HUES6 (cell line): ENCODE results near the gene ARID1B.
"Not testable (repeated sequence)": the region's sequence is repeated elsewhere in the genome, so short reads cannot be mapped to it uniquely, and the experiment has no call there.

ENCODE experiments used
- H3K27ac ChIP-seq: 2 replicates; pipeline ENCODE4 v1.7.0; 2013; ENCODE audit warnings: low read depth, mild to moderate bottlenecking, low read length, inconsistent platforms
- H3K27me3 ChIP-seq: 2 replicates; pipeline ENCODE4 v1.6.1; 2013; ENCODE audit warnings: low read length; ENCODE audit not compliant: control insufficient read depth, insufficient read depth
- H3K36me3 ChIP-seq: 2 replicates; pipeline ENCODE4 v1.6.1; 2013; ENCODE audit warnings: low read length; ENCODE audit not compliant: control insufficient read depth, insufficient read depth
- H3K4me1 ChIP-seq: 2 replicates; pipeline ENCODE4 v1.6.1; 2013; ENCODE audit warnings: low read length; ENCODE audit not compliant: control insufficient read depth, insufficient read depth
- H3K4me3 ChIP-seq: 2 replicates; pipeline ENCODE4 v1.5.1; 2013; ENCODE audit warnings: low read depth, low read length
- H3K9ac ChIP-seq: one replicate; pipeline ENCODE4 v1.6.1; 2013; ENCODE audit warnings: mild to moderate bottlenecking, low read length
- H3K9me3 ChIP-seq: 2 replicates; pipeline ENCODE4 v1.6.1; 2013; ENCODE audit warnings: low read depth, low read length; ENCODE audit not compliant: control insufficient read depth, insufficient read depth

ARID1B gene

DNA sequence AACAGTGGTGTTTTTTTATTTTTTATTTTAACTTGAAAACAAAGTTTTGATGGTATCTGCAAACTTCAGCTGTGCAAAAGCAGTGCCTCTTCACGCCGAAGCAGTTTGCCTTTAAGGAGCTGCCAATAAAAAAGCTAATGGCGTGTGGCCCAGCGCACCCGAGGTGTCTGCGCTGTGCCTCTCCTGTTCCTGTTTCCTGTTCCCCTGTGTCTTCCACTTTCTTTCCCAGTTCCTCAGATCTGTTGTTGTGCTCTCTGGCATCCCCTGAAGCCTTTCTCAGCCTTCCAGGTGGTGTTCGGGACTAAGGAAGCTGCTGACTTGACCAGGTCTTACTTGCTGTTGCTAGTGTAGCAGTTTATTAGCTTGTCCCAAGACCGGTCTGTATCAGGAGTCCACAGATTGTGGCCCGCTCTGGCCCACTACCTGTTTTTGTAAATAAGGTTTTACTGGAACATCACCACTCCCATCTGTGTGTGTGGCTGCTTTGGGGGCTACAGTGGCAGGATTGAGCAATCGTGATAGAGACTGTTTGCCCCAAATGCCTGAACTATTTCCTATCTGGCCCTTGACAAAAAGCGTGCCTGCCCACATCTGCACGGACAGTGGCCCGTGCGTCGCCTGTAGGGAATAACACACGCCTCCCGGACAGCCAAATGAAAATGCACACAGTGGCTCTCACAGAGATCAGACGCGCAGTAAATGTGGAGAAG, 367.8 kb downstream of the ARID1B start:
- Histone ChIP-seq H3K4me3 (no peak overlapping the region), H3K36me3 (peaks cover 12% of the 10 kb centered on the region), H3K4me1 (peaks cover 19% of the 10 kb centered on the region), H3K27me3 (no peaks in the 10 kb centered on the region), H3K9me3 (no peaks in the 10 kb centered on the region), H3K27ac (no peak overlapping the region), H3K9ac (no peak overlapping the region)

DNA sequence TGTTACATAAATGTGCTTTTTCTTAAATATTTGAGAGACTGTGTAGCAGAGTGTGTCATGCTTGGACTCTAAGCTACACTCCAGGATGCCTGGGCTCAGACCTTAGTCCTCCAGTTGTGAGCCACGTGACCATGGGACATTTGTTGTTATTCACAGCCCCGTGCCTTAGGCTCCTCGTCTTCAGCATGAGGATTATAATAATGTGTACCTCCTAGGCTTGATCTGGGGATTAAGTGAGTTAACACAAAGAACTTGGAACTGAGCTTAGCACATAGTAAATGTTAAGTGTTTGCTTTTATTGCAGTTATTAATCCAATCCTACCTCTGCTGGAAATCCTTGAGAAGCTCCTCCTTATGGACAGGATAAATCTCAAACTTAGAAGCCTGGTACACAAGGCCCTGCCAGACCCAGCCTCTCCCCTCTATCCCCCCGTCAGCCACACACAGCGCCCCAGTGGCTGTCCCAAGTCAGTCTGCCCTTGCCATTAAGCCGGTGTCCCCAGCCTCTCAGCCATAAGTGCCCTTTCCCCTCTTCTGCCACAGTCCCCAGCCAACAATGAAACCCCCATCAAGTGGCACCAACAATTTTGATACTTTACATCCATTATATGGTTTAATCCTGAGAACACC, 368.6 kb downstream of the ARID1B start:
- Histone ChIP-seq H3K27ac (no peak overlapping the region), H3K4me1 (peaks cover 19% of the 10 kb centered on the region), H3K27me3 (no peaks in the 10 kb centered on the region), H3K9me3 (no peaks in the 10 kb centered on the region), H3K4me3 (no peak overlapping the region), H3K9ac (no peak overlapping the region), H3K36me3 (peaks cover 17% of the 10 kb centered on the region)

DNA sequence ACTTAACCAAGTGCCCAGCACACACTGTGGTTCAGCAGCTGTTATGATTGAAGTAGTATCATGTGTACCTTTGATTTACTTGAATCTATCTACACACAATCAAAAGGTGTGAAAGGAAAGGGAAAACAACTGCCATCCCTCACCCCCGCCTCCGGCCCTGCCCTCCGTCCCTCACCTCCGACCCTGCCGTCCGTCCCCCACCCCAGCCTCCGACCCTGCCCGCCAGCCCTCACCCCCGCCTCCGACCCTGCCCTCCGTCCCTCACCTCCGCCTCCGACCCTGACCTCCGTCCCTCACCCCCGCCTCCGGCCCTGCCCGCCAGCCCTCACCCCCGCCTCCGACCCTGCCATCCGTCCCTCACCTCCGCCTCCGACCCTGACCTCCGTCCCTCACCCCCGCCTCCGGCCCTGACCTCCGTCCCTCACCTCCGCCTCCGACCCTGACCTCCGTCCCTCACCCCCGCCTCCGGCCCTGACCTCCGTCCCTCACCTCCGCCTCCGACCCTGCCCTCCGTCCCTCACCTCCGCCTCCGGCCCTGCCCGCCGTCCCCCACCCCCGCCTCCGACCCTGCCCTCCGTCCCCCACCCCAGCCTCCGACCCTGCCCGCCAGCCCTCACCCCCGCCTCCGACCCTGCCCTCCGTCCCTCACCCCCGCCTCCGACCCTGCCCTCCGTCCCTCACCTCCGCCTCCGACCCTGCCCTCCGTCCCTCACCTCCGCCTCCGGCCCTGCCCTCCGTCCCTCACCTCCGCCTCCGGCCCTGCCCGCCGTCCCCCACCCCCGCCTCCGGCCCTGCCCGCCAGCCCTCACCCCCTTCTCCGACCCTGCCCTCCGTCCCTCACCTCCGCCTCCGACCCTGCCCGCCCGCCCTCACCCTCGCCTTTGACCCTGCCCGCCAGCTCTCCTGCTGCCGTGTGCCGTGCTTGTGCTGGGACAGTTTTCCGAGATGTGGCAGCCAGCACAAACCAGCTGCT, 370.2 kb downstream of the ARID1B start:
- Histone ChIP-seq H3K36me3 (peaks cover 18% of the 10 kb centered on the region), H3K4me1 (peaks cover 19% of the 10 kb centered on the region)
- H3K9me3 ChIP-seq, H3K4me3 ChIP-seq, H3K27me3 ChIP-seq, H3K9ac ChIP-seq, H3K27ac ChIP-seq: not testable (repeated sequence)

DNA sequence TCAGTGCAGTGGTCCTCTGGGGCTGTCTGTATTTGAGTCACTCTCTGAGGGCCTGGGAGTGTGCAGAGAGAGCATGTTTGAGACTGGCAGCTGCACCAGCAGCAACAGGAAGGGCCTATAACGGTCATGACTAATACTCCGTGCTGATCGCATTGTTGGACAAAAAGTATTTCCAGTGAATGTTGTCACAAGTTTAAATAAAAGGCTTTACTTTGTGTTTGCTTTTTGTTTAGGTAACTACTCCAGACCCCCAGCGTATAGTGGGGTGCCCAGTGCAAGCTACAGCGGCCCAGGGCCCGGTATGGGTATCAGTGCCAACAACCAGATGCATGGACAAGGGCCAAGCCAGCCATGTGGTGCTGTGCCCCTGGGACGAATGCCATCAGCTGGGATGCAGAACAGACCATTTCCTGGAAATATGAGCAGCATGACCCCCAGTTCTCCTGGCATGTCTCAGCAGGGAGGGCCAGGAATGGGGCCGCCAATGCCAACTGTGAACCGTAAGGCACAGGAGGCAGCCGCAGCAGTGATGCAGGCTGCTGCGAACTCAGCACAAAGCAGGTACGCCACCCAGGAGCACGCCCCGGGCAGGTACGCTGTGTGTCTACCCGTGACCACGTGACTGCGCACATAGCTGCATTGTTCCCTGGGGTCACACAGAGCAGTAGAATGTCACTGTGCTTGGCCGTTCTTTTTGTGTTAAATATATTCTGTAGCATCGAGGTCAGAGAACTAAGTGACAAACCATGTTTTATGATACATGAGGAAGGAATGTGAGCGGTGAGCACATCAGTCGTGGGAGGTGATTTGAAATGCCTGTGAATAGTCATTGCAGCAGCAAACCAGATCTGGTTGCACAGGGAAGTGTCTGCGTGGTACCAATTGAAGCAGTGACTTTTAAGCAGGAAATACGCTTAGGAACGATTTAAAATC, 371.5 kb downstream of the ARID1B start:
- H3K36me3 ChIP-seq, result peaks cover 18% of the 10 kb centered on the region
- no peak overlapping the region for H3K9ac ChIP-seq
- H3K27me3 ChIP-seq, result no peaks in the 10 kb centered on the region
- no peak overlapping the region for H3K27ac ChIP-seq
- H3K4me3 ChIP-seq, result no peak overlapping the region
- no peaks in the 10 kb centered on the region for H3K9me3 ChIP-seq
- H3K4me1 ChIP-seq, result peaks cover 19% of the 10 kb centered on the region

DNA sequence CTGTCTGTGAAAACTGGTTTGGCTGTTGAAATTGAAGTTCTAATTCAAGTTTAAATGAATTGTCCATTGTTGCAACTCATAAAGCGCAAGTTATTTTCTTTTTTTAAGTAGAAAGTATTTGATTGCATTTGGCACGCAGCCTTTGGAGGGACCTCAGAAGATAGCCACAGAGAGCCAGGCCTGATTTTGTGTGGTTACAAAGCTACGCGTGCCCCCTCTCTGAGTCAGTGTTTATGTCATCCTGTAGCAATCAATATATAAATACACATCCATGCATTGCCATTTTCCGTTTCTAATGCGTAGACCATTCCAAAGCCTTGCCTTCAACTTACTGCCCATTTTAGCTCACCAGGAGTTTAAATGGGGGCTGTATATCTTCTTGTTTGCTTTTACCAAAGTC, 372.9 kb downstream of the ARID1B start:
- Histone ChIP-seq H3K27me3 (no peaks in the 10 kb centered on the region), H3K9ac (no peak overlapping the region), H3K27ac (no peak overlapping the region), H3K9me3 (no peaks in the 10 kb centered on the region), H3K36me3 (peaks cover 18% of the 10 kb centered on the region), H3K4me3 (no peak overlapping the region), H3K4me1 (peaks cover 8% of the 10 kb centered on the region)

DNA sequence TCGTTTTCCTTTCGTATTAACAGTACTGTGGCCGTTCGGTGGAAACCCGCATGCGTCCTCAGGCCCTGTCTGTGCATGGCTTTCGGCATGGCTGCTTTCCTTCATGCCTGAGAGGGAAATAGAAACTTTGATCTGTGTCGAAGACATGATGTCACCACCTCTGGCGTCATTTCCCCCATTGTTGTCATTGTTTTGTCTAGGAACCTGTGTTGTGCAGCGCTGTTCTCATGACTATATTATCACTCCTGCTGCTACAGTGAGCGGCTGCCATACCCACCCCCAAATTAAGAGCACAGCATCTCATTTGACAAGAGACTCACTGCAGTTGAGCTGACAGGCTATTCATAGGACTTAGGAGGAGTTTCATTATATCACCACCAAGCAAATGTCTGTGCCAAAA, 373.9 kb downstream of the ARID1B start:
- no peaks in the 10 kb centered on the region for H3K9me3 ChIP-seq
- peaks cover 11% of the 10 kb centered on the region for H3K4me1 ChIP-seq
- H3K9ac ChIP-seq, result no peak overlapping the region
- H3K4me3 ChIP-seq, result no peak overlapping the region
- H3K36me3 ChIP-seq, result peaks cover 18% of the 10 kb centered on the region
- no peak overlapping the region for H3K27ac ChIP-seq
- no peaks in the 10 kb centered on the region for H3K27me3 ChIP-seq

DNA sequence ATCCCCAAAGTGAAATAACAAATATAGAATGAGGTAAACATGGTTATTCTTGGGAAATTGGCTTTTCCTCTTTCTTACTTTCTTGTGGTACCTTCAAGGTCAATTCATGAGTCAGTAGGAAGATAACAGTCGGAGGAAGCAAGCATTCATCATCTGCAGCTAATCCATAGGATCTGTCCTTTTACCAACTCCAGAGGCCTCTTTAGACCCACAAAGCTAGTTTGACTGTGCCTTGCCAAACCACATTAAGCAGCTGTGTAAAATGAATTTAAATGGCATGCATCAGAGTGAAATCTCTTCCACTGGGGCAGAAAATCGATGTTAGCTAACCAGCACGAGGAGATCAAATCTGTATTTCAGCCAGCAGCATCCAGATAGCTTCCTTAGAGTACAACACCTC, 374.8 kb downstream of the ARID1B start:
- Histone ChIP-seq H3K27ac (no peak overlapping the region), H3K9ac (no peak overlapping the region), H3K4me3 (no peak overlapping the region), H3K4me1 (peaks cover 11% of the 10 kb centered on the region), H3K9me3 (no peaks in the 10 kb centered on the region), H3K27me3 (no peaks in the 10 kb centered on the region), H3K36me3 (peaks cover 22% of the 10 kb centered on the region)

DNA sequence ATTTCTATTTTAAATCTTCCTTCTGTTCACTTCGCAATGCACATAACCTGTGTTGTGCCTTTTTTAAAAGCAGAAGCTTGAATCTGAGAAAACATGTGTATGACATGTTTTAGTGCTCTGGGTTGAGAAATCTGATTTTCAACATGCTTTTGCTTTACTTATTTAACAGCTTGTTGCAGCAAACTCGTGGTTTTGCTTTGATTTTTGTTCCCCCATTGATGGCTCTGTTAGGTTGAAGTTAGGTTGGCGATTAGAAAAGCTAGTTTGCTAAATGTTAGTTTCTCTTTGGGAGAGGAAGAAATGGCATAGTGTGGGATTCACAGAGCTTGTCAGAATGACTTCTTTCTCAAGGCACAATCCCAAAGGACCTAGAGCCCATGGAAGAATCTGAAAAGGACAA, 375.4 kb downstream of the ARID1B start:
- Histone ChIP-seq H3K4me3 (no peak overlapping the region), H3K9me3 (no peaks in the 10 kb centered on the region), H3K36me3 (peaks cover 22% of the 10 kb centered on the region), H3K27me3 (no peaks in the 10 kb centered on the region), H3K4me1 (peaks cover 11% of the 10 kb centered on the region), H3K9ac (no peak overlapping the region), H3K27ac (no peak overlapping the region)

DNA sequence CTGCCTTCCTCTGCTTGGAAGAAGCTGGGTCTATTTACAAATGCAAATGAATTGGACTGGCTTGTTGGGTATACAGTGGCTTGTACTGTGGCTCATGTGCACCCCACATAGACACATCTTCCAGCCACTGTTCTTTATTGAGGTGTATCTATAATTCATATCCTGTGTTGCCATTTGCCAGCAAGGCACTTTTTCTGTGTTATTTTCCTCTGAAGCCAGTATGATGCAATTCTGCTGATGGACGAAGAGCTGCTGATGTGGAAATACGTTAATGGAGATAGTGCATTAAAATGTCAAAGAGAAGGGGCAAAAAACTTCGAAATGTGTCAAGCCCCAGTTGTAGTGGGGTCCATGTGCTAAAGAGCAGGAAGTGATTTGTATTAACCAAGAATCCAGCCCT, 378.6 kb downstream of the ARID1B start:
- Histone ChIP-seq H3K27me3 (no peaks in the 10 kb centered on the region), H3K36me3 (peaks cover 6% of the 10 kb centered on the region), H3K4me3 (no peak overlapping the region), H3K27ac (no peak overlapping the region), H3K9ac (no peak overlapping the region), H3K4me1 (peaks cover 18% of the 10 kb centered on the region), H3K9me3 (no peaks in the 10 kb centered on the region)

DNA sequence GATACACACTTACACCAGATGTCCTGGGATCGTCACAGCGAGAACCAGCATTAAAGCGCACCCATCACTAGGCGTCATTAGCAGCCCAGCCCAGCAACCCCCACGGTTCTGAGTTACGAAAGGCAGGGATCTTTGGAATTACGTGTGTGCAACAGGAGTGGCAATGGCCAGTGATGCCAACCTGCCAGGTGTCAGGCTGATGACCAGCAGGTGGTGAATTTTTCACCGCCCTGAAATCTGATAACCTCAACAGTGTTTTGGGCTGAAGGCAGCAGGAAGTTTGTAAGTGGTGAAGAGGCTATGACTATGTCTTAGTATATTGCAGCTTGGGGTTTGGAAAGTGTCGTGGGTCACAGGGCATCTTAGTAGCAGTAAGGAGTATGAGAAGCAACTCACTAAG, 380.1 kb downstream of the ARID1B start:
- H3K27ac ChIP-seq, result no peak overlapping the region
- peaks cover 18% of the 10 kb centered on the region for H3K4me1 ChIP-seq
- 0 out of 2 replicates have a peak, but pooled peaks cover 3% of the 10 kb centered on the region for H3K36me3 ChIP-seq
- H3K27me3 ChIP-seq, result no peaks in the 10 kb centered on the region
- H3K4me3 ChIP-seq, result no peak overlapping the region
- H3K9me3 ChIP-seq, result no peaks in the 10 kb centered on the region
- H3K9ac ChIP-seq, result no peak overlapping the region
